Panc1 (cell line): ENCODE data around the gene G6PC3.

ENCODE experiments used
- POLR2AphosphoS5 ChIP-seq: IDR thresholded peaks from 2 replicates; pipeline ENCODE4 v1.6.1; 2012; ENCODE audit warnings: mild to moderate bottlenecking, low read depth, low read length, moderate library complexity
- TCF7L2 ChIP-seq: IDR thresholded peaks from 2 replicates; pipeline ENCODE4 v1.6.1; 2011; ENCODE audit warnings: mild to moderate bottlenecking, low read depth, low read length, inconsistent platforms
- TF ChIP-seq, protein P1 (sequence below): fragments of 450-650 bp; IDR thresholded peaks from 2 replicates; pipeline ENCODE4 v1.5.1; 2017; ENCODE audit warnings: mild to moderate bottlenecking
- TF ChIP-seq, protein P2 (sequence below), 2 experiments: IDR thresholded peaks; 2 replicates each; pipeline ENCODE4 v1.6.1; 2011 to 2012; ENCODE audit warnings: low read depth in 2 of 2, control low read depth in 1 of 2, low read length in 1 of 2, mild to moderate bottlenecking in 1 of 2, moderate library complexity in 1 of 2; ENCODE audit not compliant: insufficient read depth in 1 of 2

GRCh38 chr17:44074231-44074910 lies 3.8 kb downstream of the G6PC3 start:
- TF ChIP-seq, protein P1, sequence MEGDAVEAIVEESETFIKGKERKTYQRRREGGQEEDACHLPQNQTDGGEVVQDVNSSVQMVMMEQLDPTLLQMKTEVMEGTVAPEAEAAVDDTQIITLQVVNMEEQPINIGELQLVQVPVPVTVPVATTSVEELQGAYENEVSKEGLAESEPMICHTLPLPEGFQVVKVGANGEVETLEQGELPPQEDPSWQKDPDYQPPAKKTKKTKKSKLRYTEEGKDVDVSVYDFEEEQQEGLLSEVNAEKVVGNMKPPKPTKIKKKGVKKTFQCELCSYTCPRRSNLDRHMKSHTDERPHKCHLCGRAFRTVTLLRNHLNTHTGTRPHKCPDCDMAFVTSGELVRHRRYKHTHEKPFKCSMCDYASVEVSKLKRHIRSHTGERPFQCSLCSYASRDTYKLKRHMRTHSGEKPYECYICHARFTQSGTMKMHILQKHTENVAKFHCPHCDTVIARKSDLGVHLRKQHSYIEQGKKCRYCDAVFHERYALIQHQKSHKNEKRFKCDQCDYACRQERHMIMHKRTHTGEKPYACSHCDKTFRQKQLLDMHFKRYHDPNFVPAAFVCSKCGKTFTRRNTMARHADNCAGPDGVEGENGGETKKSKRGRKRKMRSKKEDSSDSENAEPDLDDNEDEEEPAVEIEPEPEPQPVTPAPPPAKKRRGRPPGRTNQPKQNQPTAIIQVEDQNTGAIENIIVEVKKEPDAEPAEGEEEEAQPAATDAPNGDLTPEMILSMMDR: no peak
- TF ChIP-seq POLR2AphosphoS5 (no peak), TCF7L2 (no peak)
- TF ChIP-seq, protein P2, sequence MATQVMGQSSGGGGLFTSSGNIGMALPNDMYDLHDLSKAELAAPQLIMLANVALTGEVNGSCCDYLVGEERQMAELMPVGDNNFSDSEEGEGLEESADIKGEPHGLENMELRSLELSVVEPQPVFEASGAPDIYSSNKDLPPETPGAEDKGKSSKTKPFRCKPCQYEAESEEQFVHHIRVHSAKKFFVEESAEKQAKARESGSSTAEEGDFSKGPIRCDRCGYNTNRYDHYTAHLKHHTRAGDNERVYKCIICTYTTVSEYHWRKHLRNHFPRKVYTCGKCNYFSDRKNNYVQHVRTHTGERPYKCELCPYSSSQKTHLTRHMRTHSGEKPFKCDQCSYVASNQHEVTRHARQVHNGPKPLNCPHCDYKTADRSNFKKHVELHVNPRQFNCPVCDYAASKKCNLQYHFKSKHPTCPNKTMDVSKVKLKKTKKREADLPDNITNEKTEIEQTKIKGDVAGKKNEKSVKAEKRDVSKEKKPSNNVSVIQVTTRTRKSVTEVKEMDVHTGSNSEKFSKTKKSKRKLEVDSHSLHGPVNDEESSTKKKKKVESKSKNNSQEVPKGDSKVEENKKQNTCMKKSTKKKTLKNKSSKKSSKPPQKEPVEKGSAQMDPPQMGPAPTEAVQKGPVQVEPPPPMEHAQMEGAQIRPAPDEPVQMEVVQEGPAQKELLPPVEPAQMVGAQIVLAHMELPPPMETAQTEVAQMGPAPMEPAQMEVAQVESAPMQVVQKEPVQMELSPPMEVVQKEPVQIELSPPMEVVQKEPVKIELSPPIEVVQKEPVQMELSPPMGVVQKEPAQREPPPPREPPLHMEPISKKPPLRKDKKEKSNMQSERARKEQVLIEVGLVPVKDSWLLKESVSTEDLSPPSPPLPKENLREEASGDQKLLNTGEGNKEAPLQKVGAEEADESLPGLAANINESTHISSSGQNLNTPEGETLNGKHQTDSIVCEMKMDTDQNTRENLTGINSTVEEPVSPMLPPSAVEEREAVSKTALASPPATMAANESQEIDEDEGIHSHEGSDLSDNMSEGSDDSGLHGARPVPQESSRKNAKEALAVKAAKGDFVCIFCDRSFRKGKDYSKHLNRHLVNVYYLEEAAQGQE (IDR thresholded peaks at IDR 0.05; ENCODE audit: insufficient read depth in 1 of 2, low read depth in 2 of 2, low read length in 1 of 2): no peak
